Right renal cortex interstitium (tissue), 3 donors: ENCODE results near the gene RBM26. TPM values are rescaled to one million over a fixed set of nuclear protein-coding genes. Genes with fewer than 3 reads are reported as not detected.
"Not testable (repeated sequence)": the region's sequence is repeated elsewhere in the genome, so short reads cannot be mapped to it uniquely, and the experiment has no call there.

Source experiments
- DNase-seq, 3 donors: peaks; one replicate each; pipeline ENCODE4 v3.0.0-alpha.2; 2013; ENCODE audit warnings: low read depth in 3 of 3, low spot score in 2 of 3
- polyA plus RNA-seq, 3 donors: library from polyadenylated mRNA; unstranded; fragments of 120-200 nt; gene quantifications; one replicate each; pipeline ENCODE4 v1.2.1, GENCODE V29; 2013; ENCODE audit not compliant: insufficient read length in 3 of 3

Gene RBM26
- polyA plus RNA-seq, 3 donors, result 74.0 to 81.4 (median 76.4) TPM

GRCh38 chr13:79283742-79284141 lies 122.3 kb downstream of the RBM26 start:
- DNase-seq, result no peak

DNA sequence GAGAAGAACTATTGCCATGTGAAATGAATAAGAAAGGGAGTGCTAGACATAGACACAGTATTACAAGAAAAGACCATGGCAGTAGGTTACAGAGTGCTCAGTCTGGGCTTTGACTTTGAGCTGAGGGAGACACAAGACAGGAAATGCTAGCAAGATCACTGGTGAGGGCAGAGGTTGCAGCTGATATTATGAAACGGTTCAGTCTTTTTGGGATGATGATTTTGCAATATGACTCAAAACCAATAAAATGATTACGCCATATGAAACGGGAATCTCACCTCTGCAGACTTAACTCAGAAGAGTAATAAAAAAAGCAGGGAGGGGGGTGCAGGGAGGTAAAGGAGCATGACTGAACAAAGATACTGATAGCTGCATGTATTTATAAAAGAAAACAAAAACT lies 123.1 kb downstream of the RBM26 start:
- DNase-seq, result no peak

DNA sequence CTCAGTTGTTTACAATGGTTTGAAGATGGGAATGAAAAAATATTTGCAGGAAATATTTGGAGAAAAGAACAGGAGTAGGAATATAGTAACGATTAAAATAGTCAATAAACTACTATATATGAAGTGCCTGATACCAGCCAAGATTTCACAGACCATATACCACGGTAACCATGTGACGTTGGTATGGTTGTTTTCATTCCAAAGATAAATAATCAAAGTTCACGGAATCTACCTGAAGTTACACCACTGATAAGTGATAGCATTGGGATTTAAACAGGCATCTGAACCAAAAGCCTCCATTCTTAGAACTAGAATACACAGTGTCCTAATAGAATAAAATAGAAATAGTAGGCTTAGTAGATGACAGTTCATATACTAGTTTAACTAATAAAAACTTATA lies 123.5 kb downstream of the RBM26 start:
- no peak for DNase-seq

DNA sequence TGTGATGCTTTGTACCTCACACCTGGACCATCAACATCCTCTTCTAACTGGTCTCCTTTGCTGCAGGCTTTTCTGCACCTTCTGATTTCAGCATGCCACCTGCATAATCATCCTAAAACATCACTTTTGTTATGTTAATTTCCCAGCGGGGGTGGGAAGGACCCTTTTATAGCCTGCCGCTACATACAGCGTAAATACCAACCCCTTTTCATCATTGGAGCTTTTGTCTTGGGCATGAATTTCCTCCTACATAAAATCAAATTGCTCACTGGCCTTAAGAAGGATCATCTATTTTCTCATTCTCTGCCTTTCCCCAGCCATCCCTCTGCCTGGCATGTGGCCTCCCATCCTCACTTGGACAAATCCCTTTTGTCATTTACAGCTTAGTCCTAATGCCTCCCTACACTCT lies 124.7 kb downstream of the RBM26 start:
- DNase-seq, result no peak

- not testable (repeated sequence) for DNase-seq
Measured at GRCh38 chr13:79279735-79280134, 126.3 kb downstream of the RBM26 start.

GRCh38 chr13:79273045-79273444 lies 133.0 kb downstream of the RBM26 start:
- DNase-seq, result no peak

DNA sequence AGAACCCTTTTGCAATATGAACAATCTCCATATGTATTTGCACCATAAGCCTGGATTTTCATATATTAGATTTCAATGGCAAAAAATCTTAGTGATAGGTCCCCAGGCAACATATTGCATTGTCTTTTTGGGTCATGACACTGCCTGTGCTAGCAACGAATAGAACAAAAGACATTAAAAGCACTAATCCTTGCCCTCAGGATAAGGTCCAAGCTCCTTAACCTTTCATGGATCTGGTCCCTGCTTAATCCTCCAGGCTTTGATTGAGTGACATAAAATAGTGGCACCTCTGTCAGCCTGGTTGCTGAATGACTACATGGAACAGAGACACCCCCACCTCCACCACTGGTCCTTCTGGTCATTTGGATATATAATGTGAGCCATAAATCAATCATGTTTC lies 134.4 kb downstream of the RBM26 start:
- no peak for DNase-seq

- no peak for DNase-seq
Measured at GRCh38 chr13:79270859-79271258, 135.2 kb downstream of the RBM26 start.

Other genes starting within 250 kb of the RBM26 start
- gene NDFIP2, start 74.9 kb upstream of the RBM26 start, polyA plus RNA-seq, result 10 to 100 TPM; 55.8 to 60.6 (median 58.1) TPM